GM12801 (cell line): ENCODE measurements around the gene PGM5.

ENCODE experiments used
- CTCF ChIP-seq: IDR thresholded peaks from one replicate; pipeline ENCODE4 v1.5.1; 2011; ENCODE audit warnings: control low read depth; ENCODE audit not compliant: insufficient read length; ENCODE audit errors: extremely low read depth

The PGM5 gene

GRCh38 chr9:68508547-68508946 lies 152.1 kb downstream of the PGM5 start:
- TF ChIP-seq CTCF, result no peak

GRCh38 chr9:68509689-68510088 lies 153.3 kb downstream of the PGM5 start:
- no peak for TF ChIP-seq CTCF

GRCh38 chr9:68513385-68513784 lies 157.0 kb downstream of the PGM5 start:
- no peak for TF ChIP-seq CTCF

DNA sequence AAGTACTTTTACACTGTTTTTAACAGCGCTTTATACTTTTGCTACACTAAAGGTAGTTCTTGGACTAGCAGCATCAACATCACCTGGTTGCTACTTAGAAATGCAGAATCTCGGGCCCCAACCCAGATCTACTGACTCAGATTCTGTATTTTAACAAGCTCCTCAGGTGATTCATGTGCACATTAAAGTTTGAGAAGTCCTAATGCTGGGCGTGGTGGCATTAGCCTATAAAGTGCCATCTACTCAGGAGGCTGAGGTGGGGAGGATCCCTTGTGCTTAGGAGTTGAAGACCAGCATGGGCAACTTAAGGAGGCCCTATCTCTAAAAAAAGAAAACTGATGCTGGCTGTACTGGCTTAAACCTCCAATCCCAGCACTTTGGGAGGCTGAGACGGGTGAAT lies 157.6 kb downstream of the PGM5 start:
- no peak for TF ChIP-seq CTCF

- TF ChIP-seq CTCF, result no peak
Observed at GRCh38 chr9:68515326-68516017, 159.1 kb downstream of the PGM5 start.

DNA sequence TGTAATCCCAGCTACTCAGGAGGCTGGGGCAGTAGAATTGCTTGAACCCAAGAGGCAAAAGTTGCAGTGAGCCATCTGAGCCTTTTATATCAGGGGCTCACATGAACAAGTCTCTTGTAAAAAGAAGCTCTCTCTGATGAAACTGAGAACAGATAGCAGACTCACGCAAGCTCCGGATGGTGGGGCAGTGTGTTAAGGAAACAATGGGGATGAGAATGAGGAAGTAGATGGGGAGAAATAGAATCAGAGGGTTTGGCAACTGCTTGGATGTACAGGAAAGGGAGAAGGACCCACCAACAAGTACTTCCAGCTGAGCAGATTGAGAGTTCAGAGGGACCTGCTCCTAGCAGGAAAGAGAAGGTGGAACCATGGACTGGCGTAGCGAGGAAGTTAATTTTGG lies 165.7 kb downstream of the PGM5 start:
- TF ChIP-seq CTCF, result no peak

DNA sequence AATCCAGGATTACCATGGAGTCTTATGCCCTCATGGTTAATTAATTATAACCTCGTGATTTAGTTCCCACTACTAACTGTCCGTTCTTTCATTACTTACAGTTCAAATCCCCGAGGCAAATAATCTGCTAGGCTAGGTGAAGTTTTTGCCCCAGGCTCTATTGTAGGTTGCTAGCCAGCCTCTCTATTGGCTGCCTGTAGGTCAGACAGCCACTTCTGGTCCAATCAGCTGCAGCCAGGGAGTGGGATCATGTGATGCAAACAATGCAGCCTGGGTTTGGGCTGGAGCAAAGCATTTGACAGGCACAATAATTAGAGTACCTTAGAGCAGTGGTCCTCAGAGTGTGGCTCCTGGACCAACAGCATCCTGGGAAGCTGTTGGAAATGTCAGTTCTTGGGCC lies 166.5 kb downstream of the PGM5 start:
- no peak for TF ChIP-seq CTCF
